ENCODE measurements around the gene GPR82. TPM values are rescaled to one million over a fixed set of nuclear protein-coding genes. Genes with fewer than 3 reads are reported as not detected.
"Not testable (repeated sequence)": the region's sequence is repeated elsewhere in the genome, so short reads cannot be mapped to it uniquely, and the experiment has no call there.

The GPR82 gene, protein sequence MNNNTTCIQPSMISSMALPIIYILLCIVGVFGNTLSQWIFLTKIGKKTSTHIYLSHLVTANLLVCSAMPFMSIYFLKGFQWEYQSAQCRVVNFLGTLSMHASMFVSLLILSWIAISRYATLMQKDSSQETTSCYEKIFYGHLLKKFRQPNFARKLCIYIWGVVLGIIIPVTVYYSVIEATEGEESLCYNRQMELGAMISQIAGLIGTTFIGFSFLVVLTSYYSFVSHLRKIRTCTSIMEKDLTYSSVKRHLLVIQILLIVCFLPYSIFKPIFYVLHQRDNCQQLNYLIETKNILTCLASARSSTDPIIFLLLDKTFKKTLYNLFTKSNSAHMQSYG
- not detected in 2 replicates for total RNA-seq

DNA sequence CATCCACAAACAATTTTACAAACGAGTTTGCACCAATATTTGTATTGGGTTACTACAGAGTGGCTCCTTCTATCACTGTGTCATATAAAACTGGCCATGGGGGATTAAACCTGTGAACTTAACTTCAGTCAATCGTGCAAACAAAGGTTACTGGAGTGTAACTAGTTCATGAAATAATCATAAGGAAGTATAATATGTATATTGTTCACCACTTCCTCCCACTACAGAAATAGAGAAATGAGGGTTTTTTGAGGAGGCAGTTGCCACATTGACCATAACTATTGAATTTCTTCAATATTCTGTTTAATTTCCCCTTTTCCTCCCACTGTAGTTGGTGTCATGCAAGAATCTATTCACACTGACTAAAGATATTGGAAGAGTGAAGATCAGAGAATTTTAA is at the start of gene GPR82:
GPR82 (plus strand) TSS at position 356 of the 400 bp plus-strand sequence. CDS start 2,846 bp downstream, outside the sequence.
- H3K4me3 ChIP-seq (ENCODE audit: low read depth, low read length), result no peak within 1 kb of the TSS
- no peak for DNase-seq (ENCODE audit: low read depth)
- TF ChIP-seq, protein P1, sequence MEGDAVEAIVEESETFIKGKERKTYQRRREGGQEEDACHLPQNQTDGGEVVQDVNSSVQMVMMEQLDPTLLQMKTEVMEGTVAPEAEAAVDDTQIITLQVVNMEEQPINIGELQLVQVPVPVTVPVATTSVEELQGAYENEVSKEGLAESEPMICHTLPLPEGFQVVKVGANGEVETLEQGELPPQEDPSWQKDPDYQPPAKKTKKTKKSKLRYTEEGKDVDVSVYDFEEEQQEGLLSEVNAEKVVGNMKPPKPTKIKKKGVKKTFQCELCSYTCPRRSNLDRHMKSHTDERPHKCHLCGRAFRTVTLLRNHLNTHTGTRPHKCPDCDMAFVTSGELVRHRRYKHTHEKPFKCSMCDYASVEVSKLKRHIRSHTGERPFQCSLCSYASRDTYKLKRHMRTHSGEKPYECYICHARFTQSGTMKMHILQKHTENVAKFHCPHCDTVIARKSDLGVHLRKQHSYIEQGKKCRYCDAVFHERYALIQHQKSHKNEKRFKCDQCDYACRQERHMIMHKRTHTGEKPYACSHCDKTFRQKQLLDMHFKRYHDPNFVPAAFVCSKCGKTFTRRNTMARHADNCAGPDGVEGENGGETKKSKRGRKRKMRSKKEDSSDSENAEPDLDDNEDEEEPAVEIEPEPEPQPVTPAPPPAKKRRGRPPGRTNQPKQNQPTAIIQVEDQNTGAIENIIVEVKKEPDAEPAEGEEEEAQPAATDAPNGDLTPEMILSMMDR (conservative IDR thresholded peaks at IDR 0.05; ENCODE audit: low read depth, low read length), result no peak

DNA sequence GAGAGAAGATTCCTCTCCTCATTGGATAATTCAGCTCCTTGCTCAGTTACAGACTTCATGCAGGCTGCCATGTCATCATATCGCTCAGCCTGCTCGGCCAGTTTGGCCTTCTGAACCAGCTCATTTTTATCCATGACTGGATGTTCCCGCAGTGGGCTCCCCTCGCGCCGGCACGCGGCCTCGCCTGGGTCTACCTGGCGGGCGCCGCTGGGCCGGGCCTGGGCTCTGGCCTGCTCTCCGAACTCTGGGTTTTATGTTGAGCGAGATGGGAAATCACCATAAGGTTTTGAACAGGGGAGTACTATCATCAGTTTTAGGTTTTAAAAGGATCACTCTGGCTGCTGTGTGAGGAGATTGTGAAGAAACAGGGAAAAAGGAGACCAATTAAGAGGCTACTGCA is 47.6 kb upstream of the GPR82 start:
- H3K4me3 ChIP-seq (ENCODE audit: low read depth, low read length); DNase-seq (ENCODE audit: low read depth): not testable (repeated sequence)

DNA sequence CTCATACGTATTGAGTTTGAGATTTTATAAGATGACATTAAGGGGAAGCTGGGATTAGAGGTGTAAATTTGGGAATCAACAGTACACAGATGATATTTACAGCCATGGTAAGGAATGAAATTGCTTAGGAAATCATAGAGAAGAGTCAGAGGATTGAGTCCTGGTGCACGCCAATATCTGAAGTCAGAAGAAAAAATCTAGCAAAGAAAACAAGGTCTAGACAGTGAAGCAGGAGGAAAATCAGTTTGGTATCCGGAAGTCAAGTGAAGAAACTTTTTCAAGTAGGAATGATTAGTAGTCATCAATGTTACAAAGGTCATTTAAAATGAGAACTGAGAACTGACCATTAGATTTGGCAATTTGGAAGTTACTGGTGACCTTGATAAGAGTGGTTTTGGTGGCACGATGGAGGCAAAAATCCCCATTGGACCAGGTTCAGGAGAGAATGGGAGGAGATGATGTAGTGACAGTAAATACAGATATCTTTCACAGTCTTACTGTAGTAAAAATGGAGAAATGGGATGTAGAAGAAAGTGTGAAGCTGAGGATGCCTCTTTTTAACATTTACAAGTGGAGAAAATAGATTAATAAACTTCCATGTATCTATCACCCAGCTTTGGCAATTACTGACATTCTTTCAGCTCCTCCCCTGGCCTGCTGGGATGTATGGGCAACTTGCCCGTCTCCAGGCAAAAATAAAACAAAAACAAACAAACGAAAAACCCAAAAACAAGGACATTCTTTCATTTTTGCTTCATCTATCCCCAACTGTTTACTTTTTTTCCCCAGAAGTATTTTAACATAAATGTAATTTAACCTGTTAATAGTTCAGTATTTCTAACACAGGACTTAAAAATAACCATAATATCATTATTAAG is 46.6 kb upstream of the GPR82 start:
- no peak overlapping the region for H3K4me3 ChIP-seq (ENCODE audit: low read depth, low read length)
- no peak for DNase-seq (ENCODE audit: low read depth)
- TF ChIP-seq, protein P1 (conservative IDR thresholded peaks at IDR 0.05; ENCODE audit: low read depth, low read length), result no peak

DNA sequence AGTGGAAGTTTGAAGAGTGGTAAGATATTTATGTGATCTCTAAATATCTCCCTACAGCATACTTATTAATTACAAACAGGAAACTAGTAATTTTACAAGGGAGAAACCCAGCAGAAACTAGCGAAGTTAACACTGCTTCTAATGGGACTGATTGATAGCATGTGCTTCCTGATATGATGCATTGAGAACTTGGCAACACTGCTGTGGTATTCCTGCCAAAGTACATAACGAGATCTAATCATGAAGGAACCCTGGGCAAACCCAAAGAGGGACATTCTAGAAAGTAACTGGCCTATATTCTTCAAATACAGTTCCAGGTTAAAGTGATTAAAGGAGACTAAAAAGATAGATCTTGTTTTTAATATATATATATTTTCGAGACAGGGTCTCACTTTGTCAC is 39.8 kb upstream of the GPR82 start:
- H3K4me3 ChIP-seq (ENCODE audit: low read depth, low read length), result no peak overlapping the region
- no peak for DNase-seq (ENCODE audit: low read depth)
- TF ChIP-seq, protein P1 (conservative IDR thresholded peaks at IDR 0.05; ENCODE audit: low read depth, low read length), result no peak

DNA sequence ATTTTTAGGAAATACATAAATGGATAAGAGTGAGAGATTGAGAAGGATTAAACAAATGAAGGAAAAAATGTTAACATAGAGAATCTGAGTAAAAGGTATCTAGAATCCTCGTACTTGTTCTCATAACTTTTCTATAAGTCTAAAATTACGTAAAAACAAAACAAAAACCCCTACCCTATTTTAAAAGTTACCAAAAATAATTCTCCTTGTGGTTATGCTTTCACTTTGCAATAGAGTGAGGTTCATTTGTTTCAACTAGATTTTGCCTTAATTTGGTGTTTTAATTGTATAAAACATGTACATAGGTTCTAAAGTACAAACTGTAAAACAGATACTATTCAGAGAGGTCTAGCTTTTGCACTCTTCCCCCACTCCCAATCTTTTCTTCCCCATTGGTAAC is 39.0 kb upstream of the GPR82 start:
- H3K4me3 ChIP-seq (ENCODE audit: low read depth, low read length), result no peak overlapping the region
- TF ChIP-seq, protein P1 (conservative IDR thresholded peaks at IDR 0.05; ENCODE audit: low read depth, low read length), result no peak
- no peak for DNase-seq (ENCODE audit: low read depth)

DNA sequence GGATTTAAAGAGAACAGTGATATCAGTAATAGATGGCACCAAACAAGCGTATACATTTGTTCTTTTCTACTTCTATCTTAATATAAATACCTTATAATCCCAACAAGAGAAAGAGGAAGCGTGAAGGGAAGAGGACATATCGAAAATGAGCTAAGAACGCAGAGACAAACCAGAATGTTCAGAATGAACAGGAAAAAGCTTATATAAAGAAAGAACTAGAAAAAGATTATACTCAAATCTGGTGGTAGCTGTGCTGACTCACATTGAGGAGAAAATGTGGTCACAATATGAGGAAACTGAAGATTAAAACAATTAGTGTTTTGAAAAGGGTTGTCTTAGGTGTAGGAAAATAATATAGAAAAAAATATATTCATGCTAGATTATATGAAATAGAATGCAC is 37.2 kb upstream of the GPR82 start:
- H3K4me3 ChIP-seq (ENCODE audit: low read depth, low read length), result no peak overlapping the region
- DNase-seq (ENCODE audit: low read depth), result no peak
- TF ChIP-seq, protein P1 (conservative IDR thresholded peaks at IDR 0.05; ENCODE audit: low read depth, low read length), result no peak

DNA sequence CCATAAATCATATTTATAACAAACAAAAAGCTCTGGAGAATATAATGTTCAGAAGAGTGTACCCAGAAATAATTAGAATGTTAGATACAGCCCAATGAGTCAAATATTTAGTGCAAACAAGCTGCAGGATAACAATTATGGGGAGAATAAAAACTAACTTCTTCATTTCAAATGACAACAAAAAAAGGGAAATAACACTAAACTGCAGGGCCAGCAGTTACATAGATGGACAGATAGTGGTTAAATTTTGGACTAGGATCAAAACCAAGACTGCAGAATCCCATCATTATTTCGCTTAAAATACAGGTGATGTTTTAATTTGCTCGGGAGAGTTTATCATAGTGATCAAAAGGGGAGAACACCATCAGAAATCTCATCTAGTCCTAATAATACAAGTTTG is 35.8 kb upstream of the GPR82 start:
- no peak overlapping the region for H3K4me3 ChIP-seq (ENCODE audit: low read depth, low read length)
- TF ChIP-seq, protein P1 (conservative IDR thresholded peaks at IDR 0.05; ENCODE audit: low read depth, low read length), result no peak
- DNase-seq (ENCODE audit: low read depth), result no peak
